Hepatic stellate cell (primary cell): Measurements from ENCODE around the gene RALGAPA2.
"Not testable (repeated sequence)": the region's sequence is repeated elsewhere in the genome, so short reads cannot be mapped to it uniquely, and the experiment has no call there.

Experiments
- DNase-seq: peaks from one replicate; pipeline ENCODE4 v3.0.0; 2011; ENCODE audit warnings: low spot score

RALGAPA2 gene

GRCh38 chr20:20568604-20569205 lies 143.7 kb downstream of the RALGAPA2 start:
- peak; percentile 13 for DNase-seq

- no peak for DNase-seq
These were observed 144.7 kb downstream of the RALGAPA2 start for GRCh38 chr20:20567712-20568111.

GRCh38 chr20:20566516-20566915 lies 145.9 kb downstream of the RALGAPA2 start:
- DNase-seq: no peak

- DNase-seq: no peak
These were observed 148.2 kb downstream of the RALGAPA2 start for GRCh38 chr20:20564279-20564678.

- no peak for DNase-seq
These were observed 149.9 kb downstream of the RALGAPA2 start for GRCh38 chr20:20562507-20562906.

GRCh38 chr20:20561841-20562240 lies 150.6 kb downstream of the RALGAPA2 start:
- DNase-seq: no peak

GRCh38 chr20:20561172-20561571 lies 151.3 kb downstream of the RALGAPA2 start:
- no peak for DNase-seq

GRCh38 chr20:20557406-20557805 lies 155.0 kb downstream of the RALGAPA2 start:
- no peak for DNase-seq

GRCh38 chr20:20555838-20556237 lies 156.6 kb downstream of the RALGAPA2 start:
- no peak for DNase-seq

GRCh38 chr20:20554951-20555350 lies 157.5 kb downstream of the RALGAPA2 start:
- DNase-seq: no peak

- DNase-seq: no peak
These were observed 158.9 kb downstream of the RALGAPA2 start for GRCh38 chr20:20553541-20553940.

- no peak for DNase-seq
These were observed 160.4 kb downstream of the RALGAPA2 start for GRCh38 chr20:20552076-20552475.

- DNase-seq: no peak
These were observed 161.0 kb downstream of the RALGAPA2 start for GRCh38 chr20:20551409-20551808.

- peak; percentile 54 for DNase-seq
These were observed 162.7 kb downstream of the RALGAPA2 start for GRCh38 chr20:20549704-20550103.

GRCh38 chr20:20549267-20549612 lies 163.2 kb downstream of the RALGAPA2 start:
- DNase-seq: no peak

- DNase-seq: no peak
These were observed 163.7 kb downstream of the RALGAPA2 start for GRCh38 chr20:20548527-20549266.

- no peak for DNase-seq
These were observed 164.6 kb downstream of the RALGAPA2 start for GRCh38 chr20:20547876-20548266.

- no peak for DNase-seq
These were observed 165.1 kb downstream of the RALGAPA2 start for GRCh38 chr20:20547221-20547875.

GRCh38 chr20:20546402-20546801 lies 166.0 kb downstream of the RALGAPA2 start:
- no peak for DNase-seq

GRCh38 chr20:20543348-20543747 lies 169.1 kb downstream of the RALGAPA2 start:
- DNase-seq: not testable (repeated sequence)

- no peak for DNase-seq
These were observed 176.1 kb downstream of the RALGAPA2 start for GRCh38 chr20:20536240-20536933.

- no peak for DNase-seq
These were observed 177.4 kb downstream of the RALGAPA2 start for GRCh38 chr20:20535051-20535450.

- DNase-seq: no peak
These were observed 181.2 kb downstream of the RALGAPA2 start for GRCh38 chr20:20531283-20531682.
